DOHH2 (cell line): ENCODE measurements around the gene CNKSR2.

Experiments
- H3F3A ChIP-seq: fragments of 200-600 bp; sonication (generic), shearing (Covaris generic); 2 replicates; pipeline ENCODE4 v1.6.0; 2016; ENCODE audit warnings: antibody characterized with exemption, mild to moderate bottlenecking; ENCODE audit not compliant: control insufficient read depth, insufficient read depth
- H3K27ac ChIP-seq: fragments of 200-600 bp; sonication (generic); 2 replicates; pipeline ENCODE4 v1.5.1; 2014; ENCODE audit warnings: low read depth, mild to moderate bottlenecking, low read length, moderate library complexity
- H3K27me3 ChIP-seq: fragments of 200-600 bp; sonication (generic); 2 replicates; pipeline ENCODE4 v1.6.1; 2014; ENCODE audit warnings: mild to moderate bottlenecking, low read length, mixed read lengths; ENCODE audit not compliant: control insufficient read depth
- H3K36me3 ChIP-seq: fragments of 200-600 bp; sonication (generic); 2 replicates; pipeline ENCODE4 v1.6.1; 2014; ENCODE audit warnings: mild to moderate bottlenecking, low read length, moderate library complexity, mixed read lengths; ENCODE audit not compliant: control insufficient read depth
- H3K4me1 ChIP-seq: fragments of 200-600 bp; sonication (generic); 2 replicates; pipeline ENCODE4 v1.6.1; 2014; ENCODE audit warnings: mild to moderate bottlenecking, low read length, mixed read lengths; ENCODE audit not compliant: control insufficient read depth
- H3K4me2 ChIP-seq: fragments of 200-600 bp; sonication (generic); 2 replicates; pipeline ENCODE4 v1.6.0; 2014; ENCODE audit warnings: mild to moderate bottlenecking, low read length, moderate library complexity
- H3K4me3 ChIP-seq: fragments of 200-600 bp; sonication (generic); 2 replicates; pipeline ENCODE4 v1.5.1; 2014; ENCODE audit warnings: mild to moderate bottlenecking, low read length, mixed read lengths
- H3K79me2 ChIP-seq: fragments of 200-600 bp; sonication (generic); 2 replicates; pipeline ENCODE4 v1.6.1; 2014; ENCODE audit warnings: mild to moderate bottlenecking, low read length, mixed read lengths; ENCODE audit not compliant: control insufficient read depth
- H3K9me2 ChIP-seq: fragments of 200-600 bp; sonication (generic); replicated peaks from 2 replicates; pipeline ENCODE4 v1.6.1; 2014; ENCODE audit warnings: mild to moderate bottlenecking, low read length, mixed read lengths; ENCODE audit not compliant: control insufficient read depth
- H3K9me3 ChIP-seq: fragments of 200-600 bp; sonication (generic); 2 replicates; pipeline ENCODE4 v1.6.1; 2014; ENCODE audit warnings: antibody characterized with exemption, low read length, mixed read lengths; ENCODE audit not compliant: control insufficient read depth, insufficient read depth
- H4K20me1 ChIP-seq: fragments of 200-600 bp; sonication (generic); 2 replicates; pipeline ENCODE4 v1.6.0; 2014; ENCODE audit warnings: low read depth, mild to moderate bottlenecking, antibody characterized with exemption, low read length, moderate library complexity; ENCODE audit not compliant: control insufficient read depth, insufficient read depth
- CTCF ChIP-seq: fragments of 200-600 bp; sonication (generic); IDR thresholded peaks from one replicate; pipeline ENCODE4 v1.5.1; 2014; ENCODE audit warnings: antibody characterized with exemption, mild to moderate bottlenecking, low read depth, low read length; ENCODE audit not compliant: poor library complexity, severe bottlenecking
- EZH2phosphoT487 ChIP-seq: fragments of 200-600 bp; sonication (generic); IDR thresholded peaks from 2 replicates; pipeline ENCODE4 v1.6.1; 2017; ENCODE audit warnings: borderline replicate concordance, mild to moderate bottlenecking, antibody characterized with exemption, low read length, moderate library complexity, mixed read lengths

Gene CNKSR2

DNA sequence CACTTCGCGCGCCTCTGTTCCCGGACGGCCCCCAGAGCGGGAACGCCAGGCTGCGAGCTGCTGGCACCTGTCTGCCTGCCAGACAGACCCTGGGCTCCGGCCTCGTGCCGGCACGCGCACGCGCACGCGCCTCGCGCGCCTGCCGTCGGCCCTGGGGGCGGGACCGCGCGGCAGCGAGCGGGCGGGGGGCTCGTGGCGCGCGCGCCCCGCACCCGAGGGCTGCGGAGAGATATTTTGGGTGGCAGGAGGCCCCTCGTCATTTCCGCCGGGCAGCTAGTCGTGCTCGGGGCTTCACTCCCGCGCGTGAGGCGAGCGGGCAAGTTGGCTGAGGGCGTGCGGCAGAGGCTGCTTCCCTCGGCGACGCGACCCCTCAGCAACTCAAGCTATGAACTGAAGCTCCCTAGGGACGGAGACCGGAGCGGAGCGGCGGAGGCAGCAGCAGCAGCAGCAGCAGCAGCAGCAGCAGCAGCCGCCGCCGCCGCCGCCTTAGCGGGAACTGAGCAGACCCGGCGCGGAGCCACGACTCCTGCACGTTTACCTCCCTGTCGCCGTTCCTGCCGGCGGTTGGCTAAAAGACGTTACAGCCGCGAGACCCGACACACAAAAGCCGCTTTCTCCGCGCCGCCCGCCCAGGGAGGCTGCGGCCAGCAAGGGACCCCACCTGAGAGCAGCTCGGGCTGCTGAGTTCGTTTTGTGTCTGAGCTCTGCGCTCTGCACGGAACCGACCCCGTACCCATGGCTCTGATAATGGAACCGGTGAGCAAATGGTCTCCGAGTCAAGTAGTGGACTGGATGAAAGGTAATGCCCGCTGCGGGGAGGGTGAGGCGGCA, at the start of gene CNKSR2:
TSS of gene CNKSR2 (plus strand) at position 256 of the 831 bp plus-strand sequence. CDS start at position 736, 480 bp downstream.
- Histone ChIP-seq H3K36me3 (no peaks in the 10 kb centered on the region), H4K20me1 (no peaks in the 10 kb centered on the region), H3K27ac (no peak within 1 kb of the TSS), H3F3A (no peaks in the 10 kb centered on the region), H3K9me2 (no peaks in the 10 kb centered on the region), H3K4me2 (no peak within 1 kb of the TSS), H3K4me1 (no peaks in the 10 kb centered on the region), H3K9me3 (no peaks in the 10 kb centered on the region), H3K4me3 (no peak within 1 kb of the TSS), H3K27me3 (no peaks in the 10 kb centered on the region), H3K79me2 (no peaks in the 10 kb centered on the region)
- TF ChIP-seq EZH2phosphoT487 (no peak), CTCF (no peak)

DNA sequence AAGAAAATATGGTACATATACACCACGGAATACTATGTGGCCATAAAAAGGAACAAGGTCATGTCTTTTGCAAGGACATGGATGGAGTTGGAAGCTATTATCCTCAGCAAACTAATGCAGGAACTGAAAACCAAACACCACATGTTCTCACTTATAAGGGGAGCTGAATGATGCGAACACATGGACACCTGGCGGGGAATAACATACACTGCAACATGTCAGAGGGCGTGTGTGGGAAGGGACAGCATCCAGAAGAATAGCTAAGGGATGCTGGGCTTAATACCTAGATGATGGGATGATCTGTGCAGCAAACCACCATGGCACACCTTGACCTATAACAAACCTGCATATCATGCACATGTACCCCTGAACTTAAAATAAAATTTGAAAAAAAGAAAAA, 19.5 kb upstream of the CNKSR2 start:
- H3K9me3 ChIP-seq, result no peaks in the 10 kb centered on the region
- H3K79me2 ChIP-seq, result no peaks in the 10 kb centered on the region
- H3F3A ChIP-seq, result no peaks in the 10 kb centered on the region
- TF ChIP-seq EZH2phosphoT487 (no peak), CTCF (no peak)
- H4K20me1 ChIP-seq, result no peaks in the 10 kb centered on the region
- H3K4me2 ChIP-seq, result no peak overlapping the region
- H3K27ac ChIP-seq, result no peak overlapping the region
- no peak overlapping the region for H3K4me3 ChIP-seq
- no peaks in the 10 kb centered on the region for H3K27me3 ChIP-seq
- H3K9me2 ChIP-seq, result no peaks in the 10 kb centered on the region
- H3K4me1 ChIP-seq, result no peaks in the 10 kb centered on the region
- H3K36me3 ChIP-seq, result no peaks in the 10 kb centered on the region

- Histone ChIP-seq H4K20me1 (no peaks in the 10 kb centered on the region), H3K9me3 (no peaks in the 10 kb centered on the region), H3K4me1 (no peaks in the 10 kb centered on the region), H3K79me2 (no peaks in the 10 kb centered on the region), H3K4me2 (no peak overlapping the region), H3K4me3 (no peak overlapping the region), H3K27me3 (no peaks in the 10 kb centered on the region), H3K27ac (no peak overlapping the region), H3K9me2 (no peaks in the 10 kb centered on the region), H3F3A (no peaks in the 10 kb centered on the region), H3K36me3 (no peaks in the 10 kb centered on the region)
- TF ChIP-seq EZH2phosphoT487, result no peak
- no peak for TF ChIP-seq CTCF
Observed at GRCh38 chrX:21355831-21356230, 18.4 kb upstream of the CNKSR2 start.
